Suprapubic skin (tissue), 4 donors: ENCODE results near the gene TMEM212. TPM values are rescaled to one million over a fixed set of nuclear protein-coding genes. Genes with fewer than 3 reads are reported as not detected.

Source experiments
- DNase-seq, 2 donors: peaks; one replicate each; pipeline ENCODE4 v3.0.0-alpha.2; 2019; ENCODE audit warnings: low spot score in 2 of 2
- H3K27ac ChIP-seq: fragments of 200-600 bp; sonication (generic); one replicate; pipeline ENCODE4 v1.5.1; 2019
- H3K27me3 ChIP-seq: fragments of 200-600 bp; sonication (generic); one replicate; pipeline ENCODE4 v1.5.1; 2019
- H3K36me3 ChIP-seq: fragments of 200-600 bp; sonication (generic); one replicate; pipeline ENCODE4 v1.5.1; 2019
- H3K4me1 ChIP-seq: fragments of 200-600 bp; sonication (generic); one replicate; pipeline ENCODE4 v1.5.1; 2019
- H3K4me3 ChIP-seq: fragments of 200-600 bp; sonication (generic); one replicate; pipeline ENCODE4 v1.5.1; 2019; ENCODE audit warnings: mild to moderate bottlenecking
- H3K9me3 ChIP-seq: fragments of 200-600 bp; sonication (generic); one replicate; pipeline ENCODE4 v1.5.1; 2019
- EP300 ChIP-seq: sonication (generic); formaldehyde crosslinking; IDR thresholded peaks from one replicate; pipeline ENCODE4 v1.6.1; 2017; ENCODE audit warnings: antibody characterized with exemption
- POLR2A ChIP-seq, 2 donors: fragments of 450-650 bp; IDR thresholded peaks; one replicate each; pipeline ENCODE4 v1.6.1; 2017; ENCODE audit warnings: antibody characterized with exemption in 2 of 2, mild to moderate bottlenecking in 2 of 2, moderate library complexity in 2 of 2
- POLR2AphosphoS5 ChIP-seq, 3 donors: sonication (generic); formaldehyde crosslinking; IDR thresholded peaks; one replicate each; pipeline ENCODE4 v1.6.1; 2017; ENCODE audit warnings: antibody characterized with exemption in 3 of 3
- WGBS: methylation state at CpG from one replicate; pipeline ENCODE4 v1.1.5; 2018; 5-methylcytosine and 5-hydroxymethylcytosine counted together
- total RNA-seq, 4 donors: library from RNA; depleted of rRNA; stranded (reverse); fragments of >200 nt; gene quantifications; one replicate each; pipeline ENCODE4 v1.1.0, GENCODE V29; 2016
- TF ChIP-seq, protein P1 (sequence below), 2 donors: fragments of 200-600 bp in 1 of 2; fragments of 450-650 bp in 1 of 2; sonication (generic) in 1 of 2; IDR thresholded peaks; one replicate each; pipeline ENCODE4 v1.5.1; 2016 to 2019; ENCODE audit warnings: antibody characterized with exemption in 2 of 2, mild to moderate bottlenecking in 1 of 2, moderate library complexity in 1 of 2

TMEM212 gene
- total RNA-seq, 4 donors from 2014 or later = not detected

DNA sequence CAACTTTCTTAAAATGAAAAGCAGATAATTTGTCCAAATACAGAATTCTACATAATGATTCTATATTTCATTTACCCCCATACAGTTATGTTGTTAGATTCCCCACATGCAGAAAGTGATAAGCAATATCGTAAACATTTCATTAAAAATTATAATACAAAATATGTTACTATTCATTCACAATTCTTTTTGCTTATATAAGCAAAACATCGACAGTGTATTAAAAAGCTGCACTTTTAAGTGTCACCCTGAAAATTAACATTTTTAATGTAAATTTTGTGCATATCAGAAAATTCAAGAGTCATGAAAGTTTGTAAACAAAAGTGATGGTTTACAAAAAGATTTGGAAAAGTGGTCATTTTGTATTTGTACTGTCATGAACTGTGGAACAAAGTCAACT lies 19.2 kb downstream of the TMEM212 start:
- DNase-seq = no peak
- no peak overlapping the region for H3K27ac ChIP-seq
- H3K4me1 ChIP-seq = peaks cover 7% of the 10 kb centered on the region
- TF ChIP-seq, protein P1, sequence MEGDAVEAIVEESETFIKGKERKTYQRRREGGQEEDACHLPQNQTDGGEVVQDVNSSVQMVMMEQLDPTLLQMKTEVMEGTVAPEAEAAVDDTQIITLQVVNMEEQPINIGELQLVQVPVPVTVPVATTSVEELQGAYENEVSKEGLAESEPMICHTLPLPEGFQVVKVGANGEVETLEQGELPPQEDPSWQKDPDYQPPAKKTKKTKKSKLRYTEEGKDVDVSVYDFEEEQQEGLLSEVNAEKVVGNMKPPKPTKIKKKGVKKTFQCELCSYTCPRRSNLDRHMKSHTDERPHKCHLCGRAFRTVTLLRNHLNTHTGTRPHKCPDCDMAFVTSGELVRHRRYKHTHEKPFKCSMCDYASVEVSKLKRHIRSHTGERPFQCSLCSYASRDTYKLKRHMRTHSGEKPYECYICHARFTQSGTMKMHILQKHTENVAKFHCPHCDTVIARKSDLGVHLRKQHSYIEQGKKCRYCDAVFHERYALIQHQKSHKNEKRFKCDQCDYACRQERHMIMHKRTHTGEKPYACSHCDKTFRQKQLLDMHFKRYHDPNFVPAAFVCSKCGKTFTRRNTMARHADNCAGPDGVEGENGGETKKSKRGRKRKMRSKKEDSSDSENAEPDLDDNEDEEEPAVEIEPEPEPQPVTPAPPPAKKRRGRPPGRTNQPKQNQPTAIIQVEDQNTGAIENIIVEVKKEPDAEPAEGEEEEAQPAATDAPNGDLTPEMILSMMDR (IDR thresholded peaks at IDR 0.05) = no peak
- TF ChIP-seq POLR2AphosphoS5 (IDR thresholded peaks at IDR 0.05) = no peak
- no peak for TF ChIP-seq POLR2A (IDR thresholded peaks at IDR 0.05)
- no peak for TF ChIP-seq EP300
- H3K36me3 ChIP-seq = no peaks in the 10 kb centered on the region
- WGBS = 95% methylated on average over 2 of the region's 2 CpGs
- H3K27me3 ChIP-seq = no peaks in the 10 kb centered on the region
- H3K4me3 ChIP-seq = no peak overlapping the region
- no peaks in the 10 kb centered on the region for H3K9me3 ChIP-seq

DNA sequence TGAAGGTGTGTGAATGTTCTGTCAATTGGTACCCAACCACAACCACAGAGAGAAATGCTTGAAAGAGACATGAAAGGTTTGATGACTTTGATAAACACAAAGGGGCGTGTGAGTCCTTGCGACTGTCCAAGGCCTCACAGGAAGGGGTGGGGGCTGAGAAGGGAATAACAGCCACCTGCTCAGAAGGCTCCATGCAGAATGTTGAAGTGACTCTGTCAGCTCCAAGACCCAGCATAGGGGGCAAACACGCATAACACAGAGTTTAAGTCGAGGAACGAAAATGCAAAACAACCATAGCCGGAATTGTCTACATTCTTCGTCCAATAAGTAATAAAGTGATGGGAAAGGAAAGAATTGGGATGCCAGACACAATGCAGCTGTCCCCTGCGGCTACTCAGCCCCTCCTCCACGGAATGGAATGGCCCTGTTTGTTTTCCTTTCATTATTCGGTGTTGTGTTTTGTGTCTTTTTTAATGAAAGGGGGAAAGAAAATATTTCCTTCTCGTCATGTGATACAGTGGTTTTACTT lies 19.9 kb downstream of the TMEM212 start:
- Histone ChIP-seq H3K27ac (no peak overlapping the region), H3K9me3 (no peaks in the 10 kb centered on the region), H3K27me3 (no peaks in the 10 kb centered on the region), H3K36me3 (no peaks in the 10 kb centered on the region), H3K4me3 (no peak overlapping the region), H3K4me1 (peaks cover 7% of the 10 kb centered on the region)
- WGBS = 58% methylated on average over 11 of the region's 11 CpGs
- DNase-seq = no peak
- TF ChIP-seq POLR2A (IDR thresholded peaks at IDR 0.05) (no peak), POLR2AphosphoS5 (IDR thresholded peaks at IDR 0.05) (no peak), EP300 (no peak)
- TF ChIP-seq, protein P1 (IDR thresholded peaks at IDR 0.05) = no peak

DNA sequence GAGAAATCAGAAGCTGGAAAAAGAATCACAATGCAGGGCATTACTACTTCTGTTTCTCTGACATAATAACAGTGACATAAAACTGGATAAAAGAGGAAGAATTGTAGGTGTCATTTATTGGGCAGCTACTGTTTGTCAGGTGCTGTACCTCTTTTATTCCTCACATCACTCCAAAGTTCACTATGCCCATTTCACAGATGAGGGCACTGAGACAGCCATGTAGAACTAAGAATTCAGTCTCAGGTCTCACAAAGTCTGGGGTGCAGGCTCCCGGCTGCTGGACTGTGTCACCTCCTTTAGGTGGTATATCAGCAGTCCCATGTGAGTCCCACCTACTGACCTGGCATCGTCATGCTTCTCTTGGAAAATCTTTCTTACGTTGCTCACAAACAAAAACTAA lies 20.8 kb downstream of the TMEM212 start:
- H3K9me3 ChIP-seq = no peaks in the 10 kb centered on the region
- H3K27me3 ChIP-seq = no peaks in the 10 kb centered on the region
- no peak overlapping the region for H3K4me3 ChIP-seq
- no peak overlapping the region for H3K27ac ChIP-seq
- no peaks in the 10 kb centered on the region for H3K36me3 ChIP-seq
- no peak for DNase-seq
- H3K4me1 ChIP-seq = peaks cover 7% of the 10 kb centered on the region
- 95% methylated on average over 3 of the region's 3 CpGs for WGBS
- TF ChIP-seq POLR2A (IDR thresholded peaks at IDR 0.05) = no peak
- TF ChIP-seq, protein P1 (IDR thresholded peaks at IDR 0.05) = no peak
- TF ChIP-seq POLR2AphosphoS5 (IDR thresholded peaks at IDR 0.05) = no peak

DNA sequence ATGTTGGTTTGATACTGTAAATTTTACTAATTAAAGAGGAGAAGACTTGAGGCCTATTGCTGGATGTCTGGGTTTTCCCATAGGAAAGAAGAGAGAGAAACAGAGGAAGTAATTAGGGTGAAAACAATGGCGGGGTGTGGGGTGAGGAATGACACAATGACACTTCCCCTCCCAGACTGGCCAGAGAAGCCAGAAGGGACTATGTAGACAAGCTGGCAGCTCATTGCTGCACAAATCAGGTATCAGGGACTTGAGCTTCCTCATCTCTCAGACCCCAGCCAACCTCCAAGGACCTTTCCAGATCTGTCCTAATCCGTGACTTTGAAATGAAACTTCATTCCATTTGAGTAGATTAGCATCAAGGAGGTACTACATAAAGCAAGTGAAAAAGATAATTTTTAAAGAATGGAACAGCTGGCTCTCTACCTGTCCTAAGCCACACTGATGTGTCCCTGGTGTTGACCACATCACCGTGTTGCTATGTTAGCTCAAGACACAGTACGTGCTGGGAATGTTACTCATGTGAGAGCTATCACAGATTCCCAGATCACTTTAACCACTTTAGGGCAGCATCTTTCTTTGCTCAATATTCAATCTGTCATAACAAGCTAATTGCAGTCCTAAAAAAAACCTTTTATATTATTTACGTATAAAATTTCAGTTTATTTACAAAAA lies 22.2 kb downstream of the TMEM212 start:
- WGBS = 77% methylated on average over 5 of the region's 5 CpGs
- Histone ChIP-seq H3K27ac (no peak overlapping the region), H3K4me3 (no peak overlapping the region), H3K36me3 (no peaks in the 10 kb centered on the region), H3K27me3 (no peaks in the 10 kb centered on the region), H3K9me3 (no peaks in the 10 kb centered on the region), H3K4me1 (peaks cover 7% of the 10 kb centered on the region)
- TF ChIP-seq, protein P1 (IDR thresholded peaks at IDR 0.05) = no peak
- DNase-seq = no peak

DNA sequence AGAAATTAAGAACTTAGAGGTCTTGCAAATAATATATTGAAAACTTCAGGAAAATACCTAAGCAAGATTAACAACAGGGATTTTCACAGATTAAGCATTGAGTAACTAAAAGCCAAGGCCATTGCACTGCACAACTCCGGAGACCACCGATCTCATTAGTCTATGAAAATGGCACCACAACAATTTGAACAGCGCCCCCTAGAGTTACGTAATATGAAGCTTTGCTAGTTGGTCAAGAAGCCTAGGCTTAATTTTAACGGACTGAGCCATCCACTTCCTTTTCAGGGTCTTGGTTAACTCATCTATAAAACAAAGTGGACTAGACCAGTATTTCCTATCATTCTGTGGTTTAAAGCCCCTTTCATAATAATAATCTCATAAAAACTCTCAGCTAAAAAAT lies 24.8 kb downstream of the TMEM212 start:
- 90% methylated on average over 5 of the region's 5 CpGs for WGBS
- Histone ChIP-seq H3K9me3 (no peaks in the 10 kb centered on the region), H3K27me3 (no peaks in the 10 kb centered on the region), H3K4me3 (no peak overlapping the region), H3K4me1 (no peaks in the 10 kb centered on the region), H3K36me3 (no peaks in the 10 kb centered on the region), H3K27ac (no peak overlapping the region)
- no peak for DNase-seq
- TF ChIP-seq, protein P1 (IDR thresholded peaks at IDR 0.05) = no peak
- TF ChIP-seq POLR2A (IDR thresholded peaks at IDR 0.05) (no peak), EP300 (no peak), POLR2AphosphoS5 (IDR thresholded peaks at IDR 0.05) (no peak)
